SKM-1 (cell line): Measurements from ENCODE around the gene ALPI.
"Not testable (repeated sequence)": the region's sequence is repeated elsewhere in the genome, so short reads cannot be mapped to it uniquely, and the experiment has no call there.

Experiments
- DNase-seq: peaks from one replicate; lab custom pipeline; 2025; ENCODE audit not compliant: unreplicated experiment; lab: John Stamatoyannopoulos, UW

Gene ALPI

DNA sequence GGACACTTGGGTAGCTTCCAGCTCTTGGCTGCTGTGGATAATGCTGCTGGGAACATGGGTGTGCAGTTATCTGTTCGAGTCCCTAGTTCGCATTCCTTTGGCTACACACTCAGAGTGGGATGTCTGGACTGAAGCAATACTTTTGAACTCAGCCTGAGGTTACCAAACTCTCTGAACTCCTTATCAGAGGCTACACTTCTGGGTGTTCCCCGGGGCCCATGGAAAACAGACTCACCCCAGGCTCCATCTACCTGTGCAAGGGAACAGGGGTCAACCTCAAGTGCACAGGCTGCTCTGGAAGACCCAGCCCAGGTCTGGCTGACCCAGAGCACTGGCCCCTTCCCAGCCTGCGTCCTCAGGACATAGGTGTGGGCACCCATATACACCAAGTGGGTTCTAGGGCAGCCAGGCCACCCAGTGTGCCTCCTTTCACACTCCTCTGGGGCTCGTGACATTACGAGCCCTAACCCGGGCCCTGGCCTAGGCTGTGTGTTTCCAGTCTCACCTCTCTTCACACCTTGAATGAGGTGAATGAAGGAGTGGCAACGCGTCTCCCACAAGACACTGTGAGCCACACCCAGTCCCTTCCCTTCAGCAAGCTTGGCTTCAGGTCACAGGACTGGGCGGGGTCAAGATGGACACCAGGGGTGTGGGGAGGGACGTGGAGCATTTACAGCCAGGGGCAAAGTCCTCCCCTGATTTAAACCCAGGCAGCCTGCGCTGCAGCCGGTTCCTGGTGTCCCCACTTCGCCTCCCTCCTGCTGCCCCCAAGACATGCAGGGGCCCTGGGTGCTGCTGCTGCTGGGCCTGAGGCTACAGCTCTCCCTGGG is at the start of gene ALPI:
Gene ALPI, plus strand, starts transcription at position 728 of the 830 bp plus-strand sequence. Its CDS starts 47 bp downstream, at position 775.
- no peak for DNase-seq

DNA sequence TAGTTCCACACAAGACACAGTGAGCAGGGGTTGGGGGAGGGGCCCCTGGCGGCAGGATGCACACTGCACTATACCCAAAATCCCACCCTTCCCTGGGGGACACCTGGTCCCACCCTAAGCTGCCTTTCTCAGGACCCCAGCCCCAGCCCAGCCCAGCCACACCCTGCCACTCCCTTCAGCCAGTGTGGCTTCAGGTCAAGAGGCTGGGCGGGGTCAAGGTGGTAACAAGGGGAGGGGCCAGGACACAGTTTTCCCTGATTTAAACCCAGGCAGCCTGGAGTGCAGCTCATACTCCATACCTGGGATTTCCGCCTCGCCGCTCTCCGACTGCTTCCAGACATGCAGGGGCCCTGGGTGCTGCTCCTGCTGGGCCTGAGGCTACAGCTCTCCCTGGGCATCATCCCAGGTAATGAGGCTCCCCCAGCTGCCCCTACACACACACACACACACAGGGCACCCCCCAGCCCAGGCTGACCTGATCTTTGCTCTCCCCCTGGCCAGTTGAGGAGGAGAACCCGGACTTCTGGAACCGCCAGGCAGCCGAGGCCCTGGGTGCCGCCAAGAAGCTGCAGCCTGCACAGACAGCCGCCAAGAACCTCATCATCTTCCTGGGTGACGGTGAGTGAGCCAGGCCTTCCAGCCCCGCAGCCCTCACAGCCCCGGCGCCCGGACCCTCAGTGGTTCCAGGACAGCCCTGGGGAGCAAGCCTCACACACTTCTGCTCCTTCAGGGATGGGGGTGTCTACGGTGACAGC is 49.2 kb upstream of the ALPI start, which contains the start of gene ALPG:
Gene ALPG, plus strand, starts transcription at position 289 of the 755 bp plus-strand sequence. Its CDS starts 51 bp downstream, at position 340.
- DNase-seq: no peak

DNA sequence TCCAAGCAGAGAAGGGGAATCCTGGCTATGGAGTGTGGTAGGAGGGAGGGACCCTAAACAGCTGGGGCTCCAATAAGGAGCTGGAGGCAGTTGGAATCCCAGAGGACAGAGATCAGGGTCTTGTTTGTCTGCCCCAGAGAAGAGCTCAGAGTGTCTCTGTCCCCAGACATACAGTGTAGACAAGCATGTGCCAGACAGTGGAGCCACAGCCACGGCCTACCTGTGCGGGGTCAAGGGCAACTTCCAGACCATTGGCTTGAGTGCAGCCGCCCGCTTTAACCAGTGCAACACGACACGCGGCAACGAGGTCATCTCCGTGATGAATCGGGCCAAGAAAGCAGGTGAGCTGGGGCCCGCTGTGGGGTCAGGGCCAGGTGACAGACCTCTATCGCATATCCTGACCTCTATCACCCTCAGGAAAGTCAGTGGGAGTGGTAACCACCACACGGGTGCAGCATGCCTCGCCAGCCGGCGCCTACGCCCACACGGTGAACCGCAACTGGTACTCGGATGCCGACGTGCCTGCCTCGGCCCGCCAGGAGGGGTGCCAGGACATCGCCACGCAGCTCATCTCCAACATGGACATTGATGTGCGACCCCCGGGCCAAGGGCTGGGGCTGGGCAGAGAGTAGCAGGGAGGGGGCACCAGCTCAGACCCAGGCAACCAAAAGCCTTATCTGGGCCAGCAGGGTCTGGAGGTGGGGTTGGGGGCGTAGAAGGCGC is 48.4 kb upstream of the ALPI start:
- DNase-seq: not testable (repeated sequence)

DNA sequence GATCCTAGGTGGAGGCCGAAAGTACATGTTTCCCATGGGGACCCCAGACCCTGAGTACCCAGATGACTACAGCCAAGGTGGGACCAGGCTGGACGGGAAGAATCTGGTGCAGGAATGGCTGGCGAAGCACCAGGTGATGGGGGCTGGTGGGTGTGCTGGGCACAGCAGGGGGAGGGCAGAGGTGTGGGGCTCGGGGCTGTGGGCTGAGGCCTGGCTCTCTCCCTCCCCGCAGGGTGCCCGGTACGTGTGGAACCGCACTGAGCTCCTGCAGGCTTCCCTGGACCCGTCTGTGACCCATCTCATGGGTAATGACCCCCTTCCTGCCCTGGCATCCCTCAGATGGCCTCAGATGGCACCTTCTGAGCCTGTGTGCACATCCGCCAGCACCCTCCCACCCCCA is 47.7 kb upstream of the ALPI start:
- not testable (repeated sequence) for DNase-seq

DNA sequence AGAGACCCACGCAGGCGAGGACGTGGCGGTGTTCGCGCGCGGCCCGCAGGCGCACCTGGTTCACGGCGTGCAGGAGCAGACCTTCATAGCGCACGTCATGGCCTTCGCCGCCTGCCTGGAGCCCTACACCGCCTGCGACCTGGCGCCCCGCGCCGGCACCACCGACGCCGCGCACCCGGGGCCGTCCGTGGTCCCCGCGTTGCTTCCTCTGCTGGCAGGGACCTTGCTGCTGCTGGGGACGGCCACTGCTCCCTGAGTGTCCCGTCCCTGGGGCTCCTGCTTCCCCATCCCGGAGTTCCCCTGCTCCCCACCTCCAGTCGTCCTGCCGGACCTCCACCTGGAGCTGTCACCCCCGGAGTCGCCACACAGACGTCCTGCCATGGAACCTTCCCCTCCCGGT is 46.3 kb upstream of the ALPI start:
- not testable (repeated sequence) for DNase-seq

DNA sequence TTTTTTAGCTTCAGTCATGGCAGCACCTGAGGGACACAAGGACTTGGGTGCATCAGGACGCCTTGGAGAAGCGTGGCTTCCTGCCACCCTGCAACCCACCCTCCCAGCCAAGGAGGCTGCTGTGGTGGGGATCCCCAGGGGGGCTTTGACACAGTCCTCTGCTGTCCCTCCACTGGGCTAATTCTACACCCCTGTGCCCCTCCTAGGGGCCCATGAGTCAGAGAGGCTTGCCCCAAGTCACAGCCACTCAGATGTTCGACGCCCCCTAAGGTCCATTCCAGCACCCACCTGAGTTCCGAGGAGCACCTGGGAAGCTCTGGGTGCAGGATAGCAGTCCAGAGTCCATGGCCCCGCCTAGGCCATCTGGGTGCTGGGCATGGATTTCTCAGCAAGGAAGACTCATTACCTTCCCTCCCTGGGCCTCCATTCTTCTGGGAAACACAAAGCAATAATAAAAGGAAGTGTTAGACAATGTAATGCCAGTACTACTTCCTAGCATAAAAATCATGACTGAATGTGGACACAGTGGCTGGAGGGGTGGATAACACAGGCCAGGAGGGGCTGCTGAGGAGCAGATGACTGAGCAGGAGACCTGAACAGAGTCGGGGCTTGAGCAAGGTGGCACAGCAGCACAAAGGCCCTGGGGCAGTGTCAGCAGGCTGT is 45.6 kb upstream of the ALPI start:
- DNase-seq: no peak

DNA sequence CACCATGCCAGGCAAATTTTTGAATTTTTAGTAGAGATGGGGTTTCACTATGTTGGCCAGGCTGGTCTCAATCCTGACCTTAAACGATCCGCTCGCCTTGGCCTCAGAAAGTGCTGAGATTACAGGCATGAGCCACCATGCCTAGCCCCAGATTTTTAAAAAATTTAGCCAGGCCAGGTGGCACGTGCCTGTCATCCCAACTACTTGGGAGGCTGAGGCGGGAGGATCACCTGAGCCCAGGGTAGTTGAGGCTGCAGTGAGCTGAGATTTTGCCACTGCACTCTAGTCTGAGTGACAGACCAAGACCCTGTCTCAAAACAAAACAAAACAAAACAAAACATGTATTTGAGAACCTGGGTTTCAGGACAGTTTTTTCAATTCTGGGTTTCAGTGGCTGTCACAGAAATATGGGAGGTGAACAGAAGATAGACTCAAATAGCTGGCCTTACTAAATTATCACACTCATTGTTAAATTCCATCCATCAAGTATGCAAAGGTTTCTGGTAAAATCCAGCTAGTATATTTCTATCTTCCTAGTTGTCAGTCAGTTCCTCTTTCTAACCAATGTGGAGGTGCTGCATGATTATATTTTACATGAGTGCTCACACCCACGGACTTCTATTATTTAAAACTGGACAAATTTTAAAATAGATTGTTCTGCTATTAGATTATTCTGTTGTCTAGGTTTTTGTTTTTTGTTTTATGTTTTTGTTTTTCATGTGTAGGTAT is 43.9 kb upstream of the ALPI start:
- no peak for DNase-seq

DNA sequence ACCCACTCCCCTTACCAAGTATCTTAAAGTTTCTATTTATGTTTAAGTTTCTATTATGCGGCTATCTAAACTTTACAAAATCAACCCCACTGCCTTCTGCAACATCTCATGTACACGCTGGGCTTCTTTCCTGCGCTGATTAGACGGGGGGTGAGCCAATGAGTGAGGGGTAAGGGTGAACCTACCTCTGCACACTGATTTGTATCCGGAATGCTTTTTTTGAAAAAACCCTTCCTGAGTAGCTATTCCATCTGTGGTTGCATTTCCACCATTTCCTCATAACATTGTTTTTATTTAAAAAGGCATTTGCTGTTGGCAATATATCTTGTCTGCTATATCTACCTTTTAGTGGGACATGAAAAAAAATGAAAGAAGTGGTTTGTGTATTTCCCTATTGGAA is 43.0 kb upstream of the ALPI start:
- DNase-seq: no peak

DNA sequence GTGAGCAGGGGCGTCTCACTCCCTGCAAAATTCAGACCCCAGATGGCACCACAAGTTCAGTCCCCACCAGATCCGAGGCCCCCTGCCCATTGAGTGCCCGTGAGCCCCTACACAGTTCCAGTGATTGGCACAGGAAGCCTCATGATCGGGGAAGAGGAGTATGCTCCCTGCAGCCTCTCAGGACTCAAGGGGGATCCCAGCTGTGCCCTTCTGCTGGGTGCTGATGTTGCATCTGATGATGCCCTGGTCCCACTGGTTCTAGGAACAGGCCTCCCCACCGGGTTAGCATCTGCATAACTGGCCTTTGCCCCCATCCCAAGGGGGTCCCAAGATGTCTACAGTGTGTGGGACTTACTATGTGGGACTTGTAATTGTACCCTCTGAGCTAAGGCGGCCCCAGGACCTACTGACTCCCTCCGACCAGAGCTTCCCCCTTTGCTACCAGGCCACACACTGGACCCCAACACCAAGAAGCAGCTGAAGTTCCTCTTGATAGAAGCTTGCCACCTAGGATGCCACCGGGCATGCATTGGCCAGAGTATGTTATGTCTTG is 40.7 kb upstream of the ALPI start:
- no peak for DNase-seq

DNA sequence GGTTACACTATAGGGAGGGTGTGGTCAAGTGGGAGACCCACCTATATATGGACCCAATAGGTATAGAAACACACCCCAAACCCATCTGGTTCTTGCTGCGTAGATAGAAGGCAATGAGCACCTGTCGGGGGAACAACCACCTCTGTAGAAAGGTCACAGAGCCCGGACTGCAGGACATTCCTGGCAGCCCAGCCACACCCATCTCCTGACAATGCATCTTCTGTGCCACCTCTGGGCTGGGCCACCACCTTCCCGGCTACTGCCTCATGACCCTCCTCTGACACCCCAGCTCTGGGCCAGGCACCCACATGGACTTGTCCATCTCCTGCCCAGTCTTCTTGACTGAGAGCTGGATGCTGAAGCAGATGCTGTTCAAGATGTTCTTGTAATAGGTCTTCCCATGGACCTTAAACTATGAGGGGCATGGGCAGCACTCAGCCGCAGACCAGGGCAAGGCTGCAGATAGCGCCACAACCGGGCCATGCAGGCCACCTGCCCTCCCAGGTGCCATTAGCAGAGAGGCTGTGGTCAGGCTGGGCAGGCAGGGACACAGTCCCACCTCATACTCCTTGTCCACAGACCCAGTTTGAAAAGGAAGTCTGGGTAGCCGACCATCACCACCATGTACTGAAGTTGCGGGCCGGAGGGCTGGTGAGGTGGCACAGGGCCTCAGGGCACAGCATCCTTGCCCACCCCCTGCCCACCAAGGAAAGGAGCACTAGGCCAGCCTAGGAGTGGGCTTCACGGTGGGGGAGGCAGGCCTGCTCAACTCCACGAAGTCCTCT is 40.0 kb upstream of the ALPI start:
- no peak for DNase-seq

DNA sequence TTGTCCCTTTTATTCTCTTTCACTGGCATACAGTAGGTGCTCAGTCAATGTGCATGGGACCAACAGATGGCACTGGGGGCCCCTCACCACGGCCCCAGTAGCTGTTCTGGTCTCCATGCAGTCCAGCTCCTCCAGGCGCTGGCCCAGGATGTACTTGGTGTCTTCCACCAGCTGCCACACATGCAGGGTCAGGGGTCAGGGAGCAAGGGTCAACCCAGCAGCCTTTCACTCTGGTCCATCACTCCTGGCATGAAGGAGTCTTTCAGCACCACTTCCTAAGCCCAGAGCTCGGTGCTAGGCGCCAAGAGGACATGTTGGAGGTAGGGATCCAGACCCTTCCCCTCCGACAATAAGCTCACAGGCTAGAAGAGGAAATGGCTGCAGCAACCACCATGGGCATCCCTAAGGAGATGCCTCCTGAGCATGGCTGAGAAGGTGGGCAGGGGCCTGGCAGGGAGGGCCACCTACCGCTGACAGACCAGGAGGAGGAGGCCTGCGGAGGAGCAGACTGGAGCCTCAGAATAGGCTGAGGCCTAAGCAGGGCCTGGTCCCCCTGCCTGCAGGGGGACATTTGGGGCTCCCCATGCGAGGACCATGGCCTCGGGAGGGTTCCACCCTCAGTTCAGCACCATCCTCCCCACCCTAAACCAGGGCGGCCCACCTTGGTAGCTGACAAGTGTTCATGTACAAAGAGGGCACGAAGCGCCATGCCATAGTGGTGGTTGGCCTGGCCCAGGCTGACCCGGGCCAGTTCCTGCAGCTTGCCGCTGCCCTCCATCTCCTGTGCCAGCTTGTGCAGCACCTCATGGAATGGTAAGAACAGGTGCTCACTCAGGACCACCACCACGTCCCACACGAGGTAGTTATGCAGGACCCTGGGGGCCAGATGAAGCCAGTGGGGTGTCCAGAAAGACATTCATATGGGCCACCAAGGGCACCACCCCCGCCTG is 39.2 kb upstream of the ALPI start:
- DNase-seq: no peak

DNA sequence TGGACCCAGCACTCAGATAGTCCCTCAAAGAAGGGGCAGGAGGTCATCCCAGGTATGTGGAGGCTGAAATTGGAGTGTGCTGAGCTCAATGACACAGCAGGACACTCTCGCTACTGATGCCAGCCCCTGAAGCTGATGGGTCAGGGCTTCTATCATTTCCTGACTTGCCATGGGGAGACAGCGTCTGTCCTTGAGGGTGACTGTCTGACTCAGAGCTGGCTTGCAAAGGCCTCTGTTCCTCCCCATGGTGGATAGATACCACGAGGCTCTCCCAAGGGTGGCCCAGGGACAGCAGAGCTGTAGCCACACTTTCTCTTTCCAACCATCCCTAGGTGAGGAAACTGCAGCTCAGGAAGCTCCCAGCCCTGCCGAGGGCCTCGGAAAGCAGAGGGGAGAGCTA is 38.5 kb upstream of the ALPI start:
- DNase-seq: no peak

DNA sequence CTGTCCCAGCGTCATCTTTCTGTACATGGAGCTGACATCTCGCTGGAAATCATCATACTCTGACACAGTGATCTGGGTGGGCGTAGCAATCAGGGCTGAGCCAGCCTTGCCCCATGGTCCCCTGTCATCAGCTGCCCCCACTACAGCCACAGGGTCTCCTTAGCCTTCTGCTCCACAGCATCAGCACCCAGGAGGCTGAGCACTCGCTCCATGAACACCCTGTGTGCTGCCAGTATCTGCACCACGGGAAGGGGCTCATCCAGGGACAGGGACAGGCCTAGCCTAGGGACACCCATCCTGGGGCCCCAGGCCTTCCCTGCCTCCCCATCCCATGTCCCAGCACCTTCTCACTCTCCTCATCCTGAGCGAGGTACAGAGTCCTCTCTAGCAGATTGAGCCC is 37.9 kb upstream of the ALPI start:
- DNase-seq: no peak

DNA sequence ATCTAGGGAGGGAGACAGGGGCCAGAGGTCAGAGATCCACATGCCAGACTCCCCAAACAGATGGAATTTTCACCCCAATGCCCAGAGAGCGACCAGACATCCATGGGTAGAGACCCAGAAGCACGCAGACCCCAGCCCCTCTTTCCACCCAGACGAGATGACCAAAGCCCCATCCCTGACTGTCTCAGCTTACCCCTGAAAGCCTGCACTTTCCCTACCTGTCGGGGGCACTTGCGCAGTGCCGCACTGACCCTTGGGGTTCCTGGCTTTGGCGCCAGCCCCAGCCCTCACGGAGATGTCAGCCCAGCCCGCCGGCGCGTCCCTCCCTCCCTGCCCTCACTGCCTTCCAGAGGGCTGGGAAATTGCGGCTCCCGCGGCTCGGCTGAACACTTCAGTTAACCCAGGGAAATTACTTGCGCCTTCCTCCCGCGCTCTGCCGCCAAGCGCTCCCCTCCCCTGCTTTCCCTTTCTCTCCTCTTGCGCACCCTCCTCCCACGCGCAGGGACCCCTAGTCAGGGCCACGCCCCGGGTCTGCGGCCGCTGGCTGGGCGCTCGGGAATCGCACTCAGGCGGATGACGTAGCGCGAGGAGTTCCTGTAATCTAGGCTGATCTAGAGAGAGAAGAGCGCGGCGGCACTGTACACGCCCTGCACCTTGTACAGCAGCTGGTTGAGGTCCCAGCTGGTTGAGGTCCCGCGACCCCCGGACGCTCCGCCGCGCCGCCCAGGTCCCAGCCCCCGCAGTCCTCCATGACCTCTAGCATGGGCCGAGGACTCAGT is 37.3 kb upstream of the ALPI start:
- no peak for DNase-seq

DNA sequence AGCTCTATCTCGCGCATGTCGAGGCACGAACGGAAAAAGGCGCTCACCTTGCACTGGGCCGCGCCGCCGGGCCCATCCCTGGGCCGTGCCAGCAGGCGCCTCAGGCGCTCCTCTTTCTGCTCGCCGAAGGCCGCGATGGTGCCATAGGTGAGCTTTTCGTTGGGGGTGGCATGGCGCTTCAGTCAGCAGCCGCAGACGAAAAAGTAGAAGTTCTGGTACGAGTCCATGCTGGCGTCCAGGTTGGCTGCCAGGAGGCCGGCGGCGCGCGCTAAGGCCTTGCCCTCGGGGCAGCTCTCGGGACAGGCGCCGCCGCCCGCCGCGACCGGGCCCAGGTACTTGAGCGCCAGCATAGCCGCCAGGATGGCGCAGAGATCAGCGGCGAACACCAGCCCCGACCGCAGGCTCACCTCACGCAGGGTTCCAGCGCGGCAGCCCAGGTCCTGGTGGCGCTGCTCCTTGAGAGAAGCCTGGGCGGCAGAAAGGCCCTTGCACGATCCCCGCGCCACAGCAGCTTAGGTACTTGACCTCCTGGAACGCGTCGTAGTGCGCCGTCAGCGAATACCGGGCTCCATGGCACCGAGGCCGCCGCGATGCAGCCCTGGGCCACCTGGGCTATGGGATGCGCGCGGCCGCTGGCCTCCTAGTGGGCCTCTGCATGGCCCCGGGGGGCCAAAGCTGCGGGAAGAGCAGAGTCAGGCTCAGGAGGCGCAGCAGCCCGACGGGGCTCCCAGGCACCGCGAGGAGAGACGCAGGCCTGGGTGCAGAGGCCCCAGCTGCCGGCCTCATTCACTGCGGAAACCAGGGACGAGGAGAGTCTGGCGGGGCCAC is 36.5 kb upstream of the ALPI start:
- no peak for DNase-seq

DNA sequence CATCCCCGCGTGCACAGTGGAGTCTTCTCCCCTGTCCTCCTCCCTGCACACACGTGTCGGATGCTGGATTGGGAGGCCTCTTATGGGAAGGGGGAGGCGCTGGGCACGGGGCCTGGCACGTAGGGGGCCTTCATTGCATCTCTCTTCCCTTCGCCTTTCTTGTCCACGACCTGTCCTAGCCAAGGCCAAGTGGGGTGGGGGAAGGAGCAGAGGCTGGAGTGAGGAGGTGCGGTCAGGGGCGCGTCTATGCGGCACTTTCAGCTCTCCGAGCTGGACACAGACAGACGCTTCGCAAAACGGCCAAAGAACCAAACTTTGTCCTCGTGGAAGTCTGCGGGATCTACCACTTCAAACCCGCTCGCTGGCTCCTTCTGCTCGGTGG is 35.9 kb upstream of the ALPI start:
- no peak for DNase-seq
